ENCODE data around the gene GORASP2. TPM values are rescaled to one million over a fixed set of nuclear protein-coding genes. Genes with fewer than 3 reads are reported as not detected.

GORASP2 gene
- total RNA-seq, 1 experiment from 2014 or later, result 97.7 TPM

- Histone ChIP-seq H3K9ac (ENCODE audit: extremely low read depth, insufficient read length, low read length) (no peak overlapping the region), H3K56ac (ENCODE audit: insufficient read length, low read depth, low read length) (no peak overlapping the region), H3K4me1 (ENCODE audit: insufficient read depth, low read length) (no peaks in the 10 kb centered on the region; the same call in 1 of the 2 replicates), H4K8ac (replicated peaks; ENCODE audit: insufficient read length, low read depth, low read length) (no peak overlapping the region), H3K9me3 (ENCODE audit: control insufficient read depth, low read depth, low read length) (no peaks in the 10 kb centered on the region), H2AK5ac (ENCODE audit: insufficient read length, low read length) (no peak overlapping the region), H2BK20ac (ENCODE audit: low read depth, low read length, poor library complexity, severe bottlenecking) (no peak overlapping the region), H4K20me1 (ENCODE audit: control insufficient read depth, insufficient read depth, insufficient read length) (no peaks in the 10 kb centered on the region), H2AFZ (ENCODE audit: low read length) (no peak overlapping the region), H2BK12ac (ENCODE audit: insufficient read length, low read depth, low read length) (no peak overlapping the region), H3K23ac (ENCODE audit: insufficient read length, low read depth, low read length) (no peak overlapping the region), H3K23me2 (ENCODE audit: insufficient read length, low read depth, low read length, poor library complexity, severe bottlenecking) (no peaks in the 10 kb centered on the region), H2BK5ac (ENCODE audit: insufficient read length, low read length) (no peak overlapping the region), H3K79me1 (ENCODE audit: insufficient read depth, low read depth, low read length, poor library complexity, severe bottlenecking) (no peaks in the 10 kb centered on the region), H3T11ph (ENCODE audit: low read length) (no peak overlapping the region), H3K79me2 (ENCODE audit: insufficient read depth, low read length) (no peaks in the 10 kb centered on the region), H3K14ac (ENCODE audit: insufficient read depth, low read length) (no peak overlapping the region), H3K18ac (ENCODE audit: insufficient read length, low read depth, low read length) (no peak overlapping the region), H3K4ac (ENCODE audit: low read depth, low read length) (no peak overlapping the region), H2BK15ac (ENCODE audit: low read depth, low read length) (no peak overlapping the region), H2BK120ac (ENCODE audit: low read depth, low read length, poor library complexity, severe bottlenecking) (no peak overlapping the region), H4K5ac (ENCODE audit: insufficient read length, low read depth, low read length) (no peak overlapping the region), H3K27me3 (ENCODE audit: insufficient read depth, low read length) (no peaks in the 10 kb centered on the region), H3K4me2 (ENCODE audit: insufficient read depth, insufficient read length, low read length) (peak overlapping the region; percentile 32), H3K27ac (ENCODE audit: insufficient read length, low read depth, low read length) (no peak overlapping the region), H4K91ac (ENCODE audit: insufficient read length, low read depth, low read length) (no peak overlapping the region)
- H3K27me3 Mint-ChIP-seq (ENCODE audit: low read depth), result peaks cover 3% of the 10 kb centered on the region
- no peaks in the 10 kb centered on the region for H3K9me3 Mint-ChIP-seq
- H3K4me1 Mint-ChIP-seq, result peaks cover 36 to 44% of the 10 kb centered on the region in 2 experiments
- no peak for DNase-seq
- WGBS (ENCODE audit: extremely low coverage, insufficient read length, low lambda C conversion rate), result no CpG with 5 or more reads among the region's 20 CpGs
- H3K36me3 Mint-ChIP-seq (ENCODE audit: insufficient read depth in 1 of 3, low read depth in 3 of 3), result peaks cover 6 to 13% (median 7%) of the 10 kb centered on the region in 3 experiments
- no peak for TF ChIP-seq CTCF (conservative IDR thresholded peaks at IDR 0.05)
- peak overlapping the region; percentile 46; a peak in 4 of 5 replicates for H3K4me3 Mint-ChIP-seq
- peak overlapping the region in 2 of 3 experiments; percentile 37 to 83; a peak in 2 of 7 replicates for H3K27ac Mint-ChIP-seq
These were observed 43.5 kb downstream of the GORASP2 start for GRCh38 chr2:170972296-170973224.

Measured in H9 (cell line).